Astrocyte (in vitro differentiated cells and primary cell): ENCODE results near the gene MAPKAPK3.

Experiments
- EZH2 ChIP-seq: IDR thresholded peaks from 2 replicates; pipeline ENCODE4 v1.6.1; 2012; ENCODE audit warnings: mild to moderate bottlenecking, low read length, inconsistent platforms; ENCODE audit not compliant: insufficient read depth
- TF ChIP-seq, protein P1 (sequence below): IDR thresholded peaks from 2 replicates; pipeline ENCODE4 v1.5.1; 2011; ENCODE audit warnings: low read depth, mild to moderate bottlenecking, inconsistent platforms, low read length, moderate library complexity; ENCODE audit not compliant: insufficient read depth

DNA sequence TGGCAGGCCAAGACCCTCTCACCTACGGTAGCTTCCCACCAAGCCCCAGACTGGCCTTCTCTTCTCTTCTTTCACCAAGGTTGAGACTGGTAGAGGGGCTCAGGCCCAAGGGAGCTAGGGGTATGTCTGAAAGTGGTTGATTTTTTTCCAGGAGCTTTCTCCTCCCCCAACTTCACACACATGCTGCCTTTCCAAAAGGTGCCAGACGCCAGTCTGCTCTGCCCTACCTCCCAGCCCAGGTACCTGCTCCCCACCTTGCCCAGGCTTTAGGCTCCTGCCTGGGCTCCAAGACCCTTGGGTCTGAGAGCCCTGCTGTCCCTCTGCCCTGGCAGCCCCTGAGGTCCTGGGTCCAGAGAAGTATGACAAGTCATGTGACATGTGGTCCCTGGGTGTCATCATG, 28.4 kb downstream of the MAPKAPK3 start:
- TF ChIP-seq EZH2 = no peak
- TF ChIP-seq, protein P1, sequence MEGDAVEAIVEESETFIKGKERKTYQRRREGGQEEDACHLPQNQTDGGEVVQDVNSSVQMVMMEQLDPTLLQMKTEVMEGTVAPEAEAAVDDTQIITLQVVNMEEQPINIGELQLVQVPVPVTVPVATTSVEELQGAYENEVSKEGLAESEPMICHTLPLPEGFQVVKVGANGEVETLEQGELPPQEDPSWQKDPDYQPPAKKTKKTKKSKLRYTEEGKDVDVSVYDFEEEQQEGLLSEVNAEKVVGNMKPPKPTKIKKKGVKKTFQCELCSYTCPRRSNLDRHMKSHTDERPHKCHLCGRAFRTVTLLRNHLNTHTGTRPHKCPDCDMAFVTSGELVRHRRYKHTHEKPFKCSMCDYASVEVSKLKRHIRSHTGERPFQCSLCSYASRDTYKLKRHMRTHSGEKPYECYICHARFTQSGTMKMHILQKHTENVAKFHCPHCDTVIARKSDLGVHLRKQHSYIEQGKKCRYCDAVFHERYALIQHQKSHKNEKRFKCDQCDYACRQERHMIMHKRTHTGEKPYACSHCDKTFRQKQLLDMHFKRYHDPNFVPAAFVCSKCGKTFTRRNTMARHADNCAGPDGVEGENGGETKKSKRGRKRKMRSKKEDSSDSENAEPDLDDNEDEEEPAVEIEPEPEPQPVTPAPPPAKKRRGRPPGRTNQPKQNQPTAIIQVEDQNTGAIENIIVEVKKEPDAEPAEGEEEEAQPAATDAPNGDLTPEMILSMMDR = no peak
